Cardiac ventricle fibroblast (primary cell): ENCODE results near the gene HTR2A. TPM values are rescaled to one million over a fixed set of nuclear protein-coding genes. Genes with fewer than 3 reads are reported as not detected.

Experiments used
- total RNA-seq: library from RNA; depleted of rRNA; stranded (reverse); fragments of >200 nt; gene quantifications from 2 replicates; pipeline ENCODE4 v1.2.3, GENCODE V29; 2015

The HTR2A gene
- 0.34 and 0.44 TPM in 2 replicates for total RNA-seq

DNA sequence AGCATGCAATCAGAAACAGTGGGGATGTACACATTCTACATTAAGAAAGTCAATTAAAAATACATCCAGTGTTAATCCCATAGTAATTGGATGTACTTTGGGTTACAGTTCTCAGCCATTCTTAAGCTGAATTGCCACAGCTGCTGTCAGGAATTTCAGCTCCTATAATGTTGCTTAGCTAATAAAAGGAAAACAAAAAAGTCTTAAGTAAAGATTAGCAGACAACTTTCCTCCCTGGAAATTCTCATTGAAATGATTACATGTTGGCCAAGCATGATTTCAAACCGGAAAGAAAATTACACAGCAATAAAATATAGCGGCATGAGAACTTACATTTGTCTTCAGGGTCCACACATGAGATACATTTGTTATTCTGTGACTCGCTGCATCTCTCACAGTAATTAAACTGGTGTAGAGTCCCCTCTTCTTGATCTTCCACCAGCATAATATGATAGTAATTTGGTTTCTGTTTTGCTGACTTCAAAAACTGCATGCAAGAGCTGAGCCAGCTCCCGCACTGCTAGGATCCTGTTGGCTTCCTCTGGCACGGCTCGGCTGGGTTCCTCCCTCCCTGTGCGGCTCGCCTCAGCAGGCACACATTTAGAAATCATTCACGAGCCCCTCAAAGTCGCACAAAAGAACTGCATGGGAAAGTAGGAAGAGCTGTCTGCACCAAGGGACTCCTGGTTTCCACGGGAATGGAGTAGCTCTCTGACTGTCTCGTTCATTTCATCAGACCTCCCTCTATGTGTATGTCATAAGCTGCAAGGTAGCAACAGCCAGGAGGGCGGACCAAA lies at the start of gene HTR2A:
Gene HTR2A (minus strand): TSS at position 713 of the 797 bp plus-strand sequence. CDS start 1,147 bp downstream, outside the sequence.

DNA sequence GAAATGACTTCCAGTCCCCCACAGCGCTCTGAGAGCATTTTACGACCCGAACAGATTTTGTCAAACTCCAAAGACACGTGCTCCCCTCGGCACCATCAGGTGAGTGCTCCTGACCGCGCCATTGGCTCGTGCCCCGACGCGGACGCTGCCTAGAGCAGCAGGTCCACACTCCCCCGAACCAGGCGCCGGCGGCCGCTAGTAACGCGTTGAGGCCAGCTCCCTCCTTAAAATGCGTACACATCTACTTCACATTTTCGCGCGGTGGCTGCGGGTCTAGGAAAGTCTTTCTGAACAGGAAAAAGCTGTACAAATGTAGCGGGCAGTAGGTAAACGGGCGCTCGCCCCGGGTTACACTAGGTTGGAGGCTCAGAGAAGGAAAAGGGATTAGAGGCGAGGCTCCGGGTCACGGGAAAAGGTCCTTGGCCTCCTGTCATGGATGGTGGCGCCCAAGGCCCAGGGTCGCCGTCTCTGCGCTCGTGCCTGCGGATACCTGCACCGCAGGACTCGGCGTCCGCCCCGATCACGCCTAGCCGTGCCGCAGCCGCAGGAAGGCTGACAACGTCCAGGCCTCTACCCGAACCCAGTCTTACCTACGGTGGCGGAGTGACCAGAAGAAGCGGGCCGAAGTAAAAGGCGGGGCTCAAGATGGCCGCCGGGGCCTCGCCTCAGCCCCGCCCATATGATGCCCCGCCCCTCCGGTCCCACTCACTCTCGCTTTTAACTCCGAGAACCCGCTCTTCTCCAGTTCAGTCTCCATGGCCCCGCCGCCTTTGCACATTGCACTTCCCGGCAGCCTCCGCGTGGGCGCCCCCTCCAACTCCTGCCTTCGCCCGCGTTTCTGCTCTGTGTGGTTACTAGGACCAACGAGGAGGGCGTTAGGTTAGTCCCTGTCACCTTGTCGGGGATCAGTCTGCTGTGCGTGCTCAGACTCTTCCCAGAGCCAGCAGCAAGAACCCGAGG lies 100.1 kb downstream of the HTR2A start, which contains the start of gene ESD:
Gene ESD (minus strand): TSS at position 647 of the 960 bp plus-strand sequence. CDS start 5,748 bp downstream, outside the sequence.

Other genes starting within 250 kb of the HTR2A start
- 116 and 117 TPM in 2 replicates for gene ESD, start 99.9 kb downstream of the HTR2A start, total RNA-seq